HEK293T (cell line): ENCODE measurements around the gene ARHGAP10.

Experiments used
- BHLHE40 ChIP-seq: fragments of 450-650 bp; IDR thresholded peaks from 2 replicates; pipeline ENCODE4 v1.6.1; 2016; ENCODE audit warnings: mild to moderate bottlenecking, moderate library complexity, borderline replicate concordance
- FOXM1 ChIP-seq: fragments of 450-650 bp; IDR thresholded peaks from 2 replicates; pipeline ENCODE4 v1.6.1; 2017; ENCODE audit warnings: mild to moderate bottlenecking, borderline replicate concordance
- LEF1 ChIP-seq: fragments of 450-650 bp; IDR thresholded peaks from 2 replicates; pipeline ENCODE4 v1.6.1; 2017; ENCODE audit warnings: mild to moderate bottlenecking, borderline replicate concordance
- PKNOX1 ChIP-seq: fragments of 450-650 bp; IDR thresholded peaks from 2 replicates; pipeline ENCODE4 v1.6.1; 2016

- TF ChIP-seq BHLHE40 = no peak
- no peak for TF ChIP-seq PKNOX1
- TF ChIP-seq FOXM1 = no peak
- no peak for TF ChIP-seq LEF1
Measured at GRCh38 chr4:147864607-147865006, 132.7 kb downstream of the ARHGAP10 start.
